SHP77 treated with DMSO at 0.1 percent for 48 hours (cell line): ENCODE results near the gene PRSS53.

Source experiments
- DNase-seq: peaks from one replicate; lab custom pipeline; 2025; lab: John Stamatoyannopoulos, UW

The PRSS53 gene

DNA sequence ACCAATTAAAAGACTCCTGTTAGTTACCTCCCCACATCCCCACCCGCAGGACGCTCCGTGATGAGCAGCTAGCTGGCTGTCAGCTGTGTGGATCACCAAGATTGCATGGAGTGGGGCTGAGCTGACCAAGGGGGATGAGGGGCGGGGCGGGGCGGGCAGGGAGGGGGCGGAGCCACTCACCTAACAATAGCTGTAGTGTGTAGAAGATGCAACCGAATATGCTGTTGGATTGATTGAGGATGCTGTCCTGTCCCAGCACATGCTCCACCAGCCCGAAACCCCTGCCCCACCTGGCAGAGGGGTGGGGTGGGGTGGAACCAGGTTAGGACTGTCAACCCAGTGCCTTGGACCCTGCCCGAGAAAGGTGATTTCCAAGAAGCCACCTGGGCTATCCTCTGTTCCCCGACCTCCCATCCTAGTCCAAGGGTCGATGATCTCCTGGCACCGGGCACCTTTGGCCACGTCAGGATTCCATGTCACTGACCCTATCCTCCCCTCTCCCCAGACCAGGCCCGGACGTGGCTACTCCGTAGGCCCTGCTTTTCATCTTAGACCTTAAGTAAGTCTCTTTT lies 4.5 kb upstream of the PRSS53 start:
- no peak for DNase-seq

DNA sequence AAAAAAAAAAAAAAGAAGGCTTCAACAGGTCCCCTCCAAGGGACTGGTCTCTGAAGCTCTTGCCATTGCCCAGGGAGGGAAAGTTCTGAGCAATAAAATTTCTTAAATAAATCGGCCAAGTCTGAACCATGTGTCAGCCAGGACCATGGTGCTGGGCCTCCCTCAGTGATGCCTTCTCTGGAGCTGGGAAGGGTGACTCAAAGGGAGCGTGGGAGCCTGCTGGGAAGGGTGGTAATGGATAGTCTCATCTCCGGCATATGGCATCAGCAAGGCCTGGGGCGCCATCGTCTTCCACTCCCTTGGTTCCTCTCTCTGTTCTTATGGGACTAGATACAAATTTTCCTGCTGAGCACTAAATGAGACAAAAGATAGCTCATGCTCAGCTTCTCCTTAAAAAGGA lies 3.6 kb upstream of the PRSS53 start:
- DNase-seq, result no peak

DNA sequence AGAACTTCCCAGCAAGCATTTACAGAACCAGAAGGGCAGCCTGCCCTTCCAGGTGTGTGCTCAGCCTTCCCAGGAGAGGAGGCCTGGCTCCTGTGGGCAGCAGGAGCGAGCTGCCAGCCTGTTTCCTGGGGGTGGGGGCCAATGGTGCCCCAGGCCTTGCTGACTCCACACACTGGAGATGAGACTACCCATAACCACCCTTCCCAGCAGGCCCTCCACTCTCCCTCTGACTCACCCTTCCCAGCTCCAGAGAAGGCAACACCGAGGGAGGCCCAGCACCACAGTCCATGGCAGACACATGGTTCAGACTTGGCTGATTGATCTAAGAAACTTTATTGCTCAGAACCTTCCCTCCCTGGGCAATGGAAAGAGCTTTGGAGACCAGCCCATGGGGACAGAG lies 1.8 kb upstream of the PRSS53 start:
- DNase-seq, result no peak

DNA sequence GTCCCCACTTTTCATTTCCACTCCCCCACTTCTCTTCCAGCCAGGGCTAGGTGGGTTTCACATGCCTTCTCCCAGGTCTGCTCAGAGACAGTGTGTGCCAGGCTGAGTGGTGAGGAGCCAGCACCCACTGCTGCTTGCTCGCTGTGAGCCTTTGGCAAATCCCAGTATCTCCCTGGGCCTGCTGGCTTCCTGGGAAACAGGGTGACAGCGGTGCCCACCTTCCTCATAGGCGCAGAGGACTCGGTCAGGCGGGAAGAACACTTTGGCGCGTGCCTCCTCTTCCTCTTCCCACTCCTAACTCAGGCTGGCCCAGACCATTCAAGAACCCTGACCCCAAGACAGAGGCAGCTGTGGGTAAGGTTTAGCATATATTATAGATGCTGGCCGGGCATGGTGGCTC lies 456 bp upstream of the PRSS53 start:
- DNase-seq, result no peak

DNA sequence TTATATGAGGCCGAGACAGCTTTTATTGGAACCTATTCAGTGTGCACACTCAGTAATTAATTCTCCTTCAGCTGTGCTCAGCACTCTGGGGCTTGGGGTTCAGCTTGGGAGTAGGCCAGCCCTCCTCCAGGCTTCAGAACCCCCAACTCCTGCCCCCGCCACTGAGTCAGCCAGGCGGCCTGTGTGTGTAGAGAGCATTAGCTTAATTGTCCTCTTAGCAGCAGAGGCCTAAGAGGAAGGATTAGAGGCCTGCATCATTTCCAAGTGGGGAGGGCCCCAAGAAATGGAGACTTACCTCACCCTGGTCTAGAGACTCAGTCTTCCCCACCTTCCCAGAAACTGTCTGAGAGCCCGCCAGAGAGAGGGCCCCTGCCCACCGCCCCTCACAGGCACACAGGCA lies 772 bp downstream of the PRSS53 start:
- no peak for DNase-seq

DNA sequence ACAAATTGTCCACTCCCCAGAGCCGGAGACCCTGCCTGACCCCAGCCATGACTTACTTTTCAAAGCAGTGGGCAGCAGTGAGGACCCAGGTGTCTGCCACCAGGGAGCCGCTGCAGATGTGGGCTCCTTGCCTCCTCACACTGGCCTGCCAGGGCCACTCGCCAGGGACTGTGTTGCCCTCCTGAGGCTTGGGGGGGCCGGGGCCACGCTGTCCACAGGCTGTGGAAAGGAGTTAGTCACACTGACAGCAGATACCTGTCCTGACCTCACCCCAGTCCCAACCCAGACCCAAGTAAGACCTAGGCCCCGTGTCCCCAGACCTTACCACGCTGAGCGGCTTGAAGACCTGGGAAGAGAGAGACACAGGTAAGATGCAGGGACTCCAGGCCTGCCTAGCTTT lies 1.3 kb downstream of the PRSS53 start:
- no peak for DNase-seq

DNA sequence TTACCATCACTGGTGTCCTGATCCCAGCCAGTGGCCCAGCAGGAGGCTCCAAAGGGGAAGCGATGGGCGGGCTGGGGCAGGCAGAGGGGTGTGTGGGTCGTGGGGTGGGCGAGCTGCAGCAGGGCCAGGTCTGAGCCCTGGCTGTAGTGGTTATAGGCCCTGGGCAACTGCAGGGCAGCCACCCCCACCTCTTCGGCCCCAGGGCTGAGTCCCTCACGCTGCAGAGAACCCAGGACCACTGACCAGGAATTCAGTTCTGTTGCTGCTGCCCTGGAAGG lies 2.2 kb downstream of the PRSS53 start:
- DNase-seq, result no peak

DNA sequence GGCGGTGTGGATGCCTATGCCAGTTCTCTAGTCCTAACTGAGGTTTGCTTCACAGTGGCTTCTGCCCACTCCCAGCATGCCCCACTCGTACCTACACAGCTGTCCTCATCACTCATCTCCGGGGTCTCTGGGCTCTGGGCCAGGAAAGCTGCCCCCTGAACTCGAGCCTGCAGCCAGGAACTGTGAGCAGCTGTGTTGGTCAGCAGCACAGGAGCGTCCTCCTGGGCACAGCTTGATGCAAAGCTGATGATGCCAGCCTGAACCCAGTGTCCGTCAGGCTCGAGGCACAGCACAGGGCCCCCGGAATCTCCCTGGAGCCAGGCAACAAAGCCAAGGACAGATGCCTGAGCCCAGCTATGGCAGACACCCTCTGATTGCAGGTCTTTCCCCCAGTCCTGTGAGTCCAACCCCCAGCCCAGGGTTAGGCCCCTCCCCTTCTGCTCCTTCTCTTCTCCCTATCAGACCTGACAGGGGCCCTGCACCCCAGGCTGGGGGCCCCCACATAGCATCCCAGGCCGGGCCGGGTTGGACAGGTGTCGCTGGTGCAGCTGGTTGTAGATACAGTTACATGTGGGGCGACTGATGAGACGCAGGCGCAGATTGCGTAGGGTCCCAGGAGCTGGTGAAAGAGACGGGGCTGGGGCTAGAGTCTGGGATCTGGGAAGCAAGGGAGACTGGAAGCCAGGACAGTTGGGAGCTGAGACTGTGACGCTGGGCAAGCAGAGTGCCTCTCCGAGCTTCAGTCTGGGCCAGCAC lies 2.7 kb downstream of the PRSS53 start:
- no peak for DNase-seq

DNA sequence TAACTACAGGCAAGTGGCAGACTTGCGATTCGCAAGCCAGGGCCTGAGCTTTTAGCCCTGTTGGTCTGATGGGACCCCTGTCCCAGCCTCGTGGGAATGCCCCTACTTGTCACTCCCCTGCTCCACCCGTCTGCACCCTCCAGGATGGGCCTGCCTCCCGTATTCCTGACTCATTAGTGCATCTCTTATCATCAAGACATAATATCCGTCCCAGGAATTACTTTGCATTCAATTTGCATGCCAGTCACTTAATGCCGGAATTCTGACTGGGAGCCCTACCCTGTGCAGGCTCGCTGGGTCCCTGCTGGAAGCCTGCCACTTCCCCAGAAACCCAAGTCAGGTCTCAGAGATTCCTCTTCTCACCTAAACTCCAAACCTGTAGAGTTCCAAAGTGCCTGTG lies 3.3 kb downstream of the PRSS53 start:
- no peak for DNase-seq

DNA sequence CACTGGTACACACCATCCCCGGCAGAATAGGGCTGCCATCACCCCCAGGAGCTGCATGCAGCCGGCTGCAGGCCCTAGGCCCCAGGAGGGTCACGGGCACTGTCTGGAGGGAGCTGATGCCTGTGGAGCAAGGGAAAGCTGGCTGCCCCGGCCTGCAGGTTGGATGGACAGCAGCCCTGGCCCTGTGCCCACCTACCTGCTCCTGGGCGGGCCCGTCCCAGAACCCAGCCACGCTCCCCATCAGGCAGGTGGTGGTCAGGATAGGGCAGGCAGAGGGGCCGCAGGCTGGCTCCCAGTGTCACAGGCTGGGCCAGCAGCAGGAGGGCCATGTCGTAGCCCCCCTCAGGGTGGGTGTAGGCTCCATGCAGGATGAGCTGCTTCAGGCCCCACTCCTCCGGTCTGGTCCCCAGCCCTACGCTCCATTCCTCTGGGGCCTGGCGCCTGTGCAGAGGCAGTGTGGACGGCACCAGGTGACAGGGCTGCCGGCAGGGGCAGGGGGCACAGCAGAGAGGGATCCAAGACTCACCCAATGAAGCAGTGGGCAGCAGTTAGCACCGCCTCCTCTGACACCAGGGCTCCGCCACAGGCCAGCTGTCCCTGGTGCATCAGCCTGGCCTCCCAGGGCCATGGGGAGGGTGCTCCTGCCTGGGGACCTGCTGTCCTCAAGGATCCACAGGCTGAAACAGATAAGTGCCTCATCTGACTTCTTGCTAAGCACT lies 4.0 kb downstream of the PRSS53 start:
- no peak for DNase-seq

DNA sequence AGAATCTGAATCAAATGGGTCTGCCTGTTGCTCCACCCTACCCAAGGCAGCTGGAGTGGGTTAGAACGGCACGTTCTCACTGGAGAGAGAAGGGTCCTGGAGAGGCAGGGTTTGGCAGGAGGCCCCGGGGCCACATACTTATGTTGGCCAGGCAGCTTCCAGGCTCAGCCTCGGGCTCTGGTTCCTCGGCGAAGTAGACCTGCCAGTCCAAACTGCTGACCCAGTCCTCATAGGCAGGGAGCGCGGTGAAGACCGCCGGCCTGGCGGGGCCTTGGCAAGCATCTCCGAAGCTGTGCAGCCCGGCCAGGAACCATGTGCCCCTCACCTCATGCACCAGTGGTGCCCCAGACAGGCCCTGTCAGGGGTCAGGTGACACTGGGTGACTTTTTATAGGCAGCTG lies 4.8 kb downstream of the PRSS53 start:
- no peak for DNase-seq

DNA sequence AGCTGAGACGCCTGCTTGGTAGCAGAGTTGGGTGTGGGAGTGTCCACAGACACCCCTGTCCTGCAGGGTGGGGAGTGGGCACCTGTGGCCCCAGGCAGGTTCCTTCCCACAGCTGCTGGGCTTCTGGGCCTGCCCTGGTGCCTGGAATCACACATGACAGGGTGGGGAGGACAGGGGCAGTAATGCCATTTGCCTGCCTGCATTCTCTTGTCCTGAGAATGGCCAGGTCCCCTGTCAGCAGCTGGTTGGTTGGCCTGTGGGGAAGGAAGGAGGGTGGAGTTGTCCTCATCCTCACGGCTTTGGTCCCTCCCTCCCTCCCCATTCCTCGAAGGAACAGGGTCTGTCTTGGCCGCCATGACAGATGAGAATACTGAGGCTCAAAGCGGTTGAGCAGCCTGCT lies 5.2 kb downstream of the PRSS53 start:
- no peak for DNase-seq

DNA sequence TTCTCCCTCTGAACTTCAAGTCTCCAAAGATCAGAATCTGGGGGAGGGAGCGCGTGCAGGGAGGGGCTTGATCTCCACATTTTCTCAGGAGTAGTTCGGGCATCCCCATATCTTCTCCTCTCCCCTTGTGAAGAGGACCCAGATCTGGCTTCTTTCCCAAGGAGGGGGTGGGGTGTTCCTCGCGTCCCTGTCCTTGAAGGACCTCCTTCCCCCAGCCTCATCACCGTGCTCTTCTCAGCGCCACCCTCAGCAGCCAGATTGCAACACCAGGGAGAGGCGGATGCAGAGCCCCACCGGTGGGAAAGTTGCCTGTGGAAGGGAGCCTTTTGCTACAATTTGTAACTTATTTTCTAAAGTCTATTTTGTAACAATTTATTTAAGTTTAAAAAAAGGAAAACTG lies 5.7 kb downstream of the PRSS53 start:
- DNase-seq, result no peak

DNA sequence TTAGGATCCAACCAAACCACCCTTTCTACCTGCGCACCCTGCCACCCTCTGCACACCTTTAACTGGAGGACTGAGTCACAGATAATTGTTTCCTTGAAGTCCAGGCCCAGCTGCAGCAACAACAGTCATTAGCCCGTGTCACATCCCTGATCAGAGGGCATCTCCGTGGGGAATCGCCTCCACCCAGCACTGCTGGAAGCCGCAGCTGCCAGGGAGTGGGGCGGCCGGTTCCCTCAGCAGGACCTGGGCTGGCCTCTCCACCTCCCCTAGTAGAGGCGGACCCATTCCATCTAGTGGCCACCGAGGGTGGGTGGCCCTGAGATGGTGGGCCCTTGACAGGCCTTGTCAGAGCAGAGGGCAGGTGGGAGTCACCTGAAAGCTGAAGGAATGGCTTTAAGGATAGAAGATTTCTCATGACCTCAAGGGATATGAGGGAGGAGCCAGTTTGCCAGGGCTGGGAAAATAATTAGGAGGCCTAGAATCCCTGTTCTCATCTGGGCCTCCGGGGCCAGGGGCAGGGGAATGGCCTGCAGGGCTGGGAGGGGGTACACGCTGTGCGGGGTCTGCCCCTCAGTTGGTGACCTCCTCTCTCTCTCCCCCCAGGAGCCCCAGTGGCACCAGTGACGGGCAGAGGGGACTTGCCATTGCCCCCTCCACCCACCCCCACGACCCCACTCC lies 6.2 kb downstream of the PRSS53 start:
- no peak for DNase-seq

DNA sequence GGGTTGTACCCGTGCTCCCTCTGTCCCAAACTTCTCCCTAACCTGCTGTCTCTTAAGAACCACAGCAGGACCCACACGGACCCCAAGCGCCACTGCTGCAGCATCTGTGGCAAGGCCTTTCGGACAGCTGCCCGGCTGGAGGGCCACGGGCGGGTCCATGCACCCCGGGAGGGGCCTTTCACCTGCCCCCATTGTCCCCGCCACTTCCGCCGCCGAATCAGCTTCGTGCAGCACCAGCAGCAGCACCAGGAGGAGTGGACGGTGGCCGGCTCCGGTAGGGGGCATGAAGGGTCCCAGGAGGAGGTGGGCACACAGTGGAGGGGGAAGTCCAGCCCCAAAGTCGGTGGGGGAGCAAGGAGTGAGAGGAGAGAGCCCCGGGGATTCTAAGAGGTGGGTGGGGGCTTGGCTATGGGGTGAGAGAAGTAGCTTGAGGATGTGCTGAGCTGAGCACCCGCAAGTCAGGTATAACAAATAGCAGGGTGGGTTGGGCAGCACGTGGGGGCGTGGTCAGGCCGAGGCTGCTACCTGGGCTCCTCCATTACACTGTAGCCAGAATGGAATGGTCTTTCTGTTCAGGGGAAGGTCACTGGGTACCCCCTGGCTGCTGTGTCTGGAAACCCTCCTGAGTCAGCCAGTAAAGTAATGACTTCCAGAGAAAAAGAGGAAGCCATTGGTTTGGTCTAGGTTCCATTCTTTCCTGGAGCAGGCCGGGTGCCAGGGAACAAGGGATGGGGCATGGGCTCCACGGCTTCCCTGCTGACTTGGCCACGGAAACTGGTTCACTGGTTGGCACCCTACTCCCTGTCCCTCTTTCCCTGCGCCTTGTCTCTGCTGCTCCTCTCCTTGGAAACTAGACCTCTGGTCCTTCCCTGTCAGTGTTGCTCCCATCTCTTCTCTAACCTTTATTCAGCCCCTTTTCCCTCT lies 7.1 kb downstream of the PRSS53 start:
- DNase-seq, result no peak

DNA sequence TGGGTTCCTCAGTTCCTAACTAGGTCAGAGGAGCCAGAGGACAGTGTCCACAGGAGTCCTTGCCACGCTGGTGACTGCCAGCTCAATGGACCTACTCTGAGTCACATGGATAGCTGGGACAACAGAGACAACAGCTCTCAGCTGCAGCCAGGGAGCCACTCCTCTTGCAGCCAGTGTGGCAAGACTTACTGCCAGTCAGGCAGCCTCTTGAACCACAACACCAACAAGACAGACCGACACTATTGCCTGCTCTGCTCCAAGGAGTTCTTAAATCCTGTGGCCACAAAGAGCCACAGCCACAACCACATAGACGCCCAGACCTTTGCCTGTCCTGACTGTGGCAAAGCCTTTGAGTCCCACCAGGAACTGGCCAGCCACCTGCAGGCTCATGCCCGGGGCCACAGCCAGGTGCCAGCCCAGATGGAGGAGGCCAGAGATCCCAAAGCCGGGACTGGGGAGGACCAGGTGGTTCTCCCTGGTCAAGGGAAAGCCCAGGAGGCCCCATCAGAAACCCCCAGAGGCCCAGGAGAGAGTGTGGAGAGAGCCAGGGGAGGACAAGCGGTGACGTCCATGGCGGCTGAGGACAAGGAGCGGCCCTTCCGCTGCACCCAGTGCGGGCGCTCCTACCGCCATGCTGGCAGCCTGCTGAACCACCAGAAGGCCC lies 7.9 kb downstream of the PRSS53 start:
- DNase-seq, result no peak

DNA sequence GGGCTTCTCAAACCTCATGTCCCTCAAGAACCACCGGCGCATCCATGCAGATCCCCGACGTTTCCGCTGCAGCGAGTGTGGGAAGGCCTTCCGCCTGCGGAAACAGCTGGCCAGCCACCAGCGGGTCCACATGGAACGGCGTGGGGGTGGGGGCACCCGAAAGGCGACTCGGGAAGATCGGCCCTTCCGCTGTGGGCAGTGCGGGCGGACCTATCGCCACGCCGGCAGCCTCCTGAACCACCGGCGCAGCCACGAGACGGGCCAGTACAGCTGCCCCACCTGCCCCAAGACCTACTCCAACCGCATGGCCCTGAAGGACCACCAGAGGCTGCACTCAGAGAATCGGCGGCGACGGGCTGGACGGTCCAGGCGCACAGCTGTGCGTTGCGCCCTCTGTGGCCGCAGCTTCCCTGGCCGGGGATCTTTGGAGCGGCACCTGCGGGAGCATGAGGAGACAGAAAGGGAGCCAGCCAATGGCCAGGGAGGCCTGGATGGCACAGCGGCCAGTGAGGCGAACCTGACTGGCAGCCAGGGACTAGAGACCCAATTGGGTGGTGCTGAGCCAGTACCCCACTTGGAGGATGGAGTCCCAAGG lies 8.6 kb downstream of the PRSS53 start:
- DNase-seq, result no peak

DNA sequence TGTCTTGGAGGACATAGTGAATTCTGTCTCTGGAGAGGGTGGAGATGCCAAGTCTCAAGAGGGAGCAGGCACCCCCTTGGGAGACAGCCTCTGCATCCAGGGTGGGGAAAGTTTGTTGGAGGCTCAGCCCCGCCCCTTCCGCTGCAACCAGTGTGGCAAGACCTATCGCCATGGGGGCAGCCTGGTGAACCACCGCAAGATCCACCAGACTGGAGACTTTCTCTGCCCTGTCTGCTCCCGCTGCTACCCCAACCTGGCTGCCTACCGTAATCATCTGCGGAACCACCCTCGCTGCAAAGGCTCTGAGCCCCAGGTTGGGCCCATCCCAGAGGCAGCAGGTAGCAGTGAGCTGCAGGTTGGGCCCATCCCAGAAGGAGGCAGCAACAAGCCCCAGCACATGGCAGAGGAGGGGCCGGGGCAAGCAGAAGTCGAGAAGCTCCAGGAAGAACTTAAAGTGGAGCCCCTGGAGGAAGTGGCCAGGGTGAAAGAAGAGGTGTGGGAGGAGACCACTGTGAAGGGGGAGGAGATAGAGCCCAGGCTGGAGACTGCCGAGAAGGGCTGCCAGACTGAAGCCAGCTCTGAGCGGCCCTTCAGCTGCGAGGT lies 9.3 kb downstream of the PRSS53 start:
- DNase-seq, result no peak

DNA sequence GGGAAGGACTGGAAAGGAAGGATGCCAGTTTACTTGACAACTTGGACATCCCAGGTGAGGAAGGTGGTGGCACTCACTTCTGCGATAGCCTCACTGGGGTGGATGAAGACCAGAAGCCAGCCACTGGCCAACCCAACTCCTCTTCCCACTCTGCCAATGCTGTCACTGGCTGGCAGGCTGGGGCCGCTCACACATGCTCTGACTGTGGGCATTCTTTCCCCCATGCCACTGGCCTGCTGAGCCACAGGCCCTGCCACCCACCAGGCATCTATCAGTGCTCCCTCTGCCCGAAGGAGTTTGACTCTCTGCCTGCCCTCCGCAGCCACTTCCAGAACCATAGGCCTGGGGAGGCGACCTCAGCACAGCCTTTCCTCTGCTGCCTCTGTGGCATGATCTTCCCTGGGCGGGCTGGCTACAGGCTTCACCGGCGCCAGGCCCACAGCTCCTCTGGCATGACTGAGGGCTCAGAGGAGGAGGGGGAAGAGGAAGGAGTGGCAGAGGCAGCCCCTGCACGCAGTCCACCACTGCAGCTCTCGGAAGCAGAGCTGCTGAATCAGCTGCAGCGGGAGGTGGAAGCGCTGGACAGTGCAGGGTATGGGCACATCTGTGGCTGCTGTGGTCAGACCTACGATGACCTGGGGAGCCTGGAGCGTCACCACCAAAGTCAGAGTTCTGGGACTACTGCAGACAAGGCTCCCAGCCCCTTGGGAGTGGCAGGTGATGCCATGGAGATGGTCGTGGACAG lies 10.0 kb downstream of the PRSS53 start:
- no peak for DNase-seq
